GM18526 (cell line): ENCODE measurements around the gene MATCAP1.

Experiments used
- POLR2A ChIP-seq: IDR thresholded peaks from 3 replicates; pipeline ENCODE4 v1.6.1; 2011; ENCODE audit not compliant: insufficient read length; ENCODE audit errors: extremely low read depth

MATCAP1 gene

DNA sequence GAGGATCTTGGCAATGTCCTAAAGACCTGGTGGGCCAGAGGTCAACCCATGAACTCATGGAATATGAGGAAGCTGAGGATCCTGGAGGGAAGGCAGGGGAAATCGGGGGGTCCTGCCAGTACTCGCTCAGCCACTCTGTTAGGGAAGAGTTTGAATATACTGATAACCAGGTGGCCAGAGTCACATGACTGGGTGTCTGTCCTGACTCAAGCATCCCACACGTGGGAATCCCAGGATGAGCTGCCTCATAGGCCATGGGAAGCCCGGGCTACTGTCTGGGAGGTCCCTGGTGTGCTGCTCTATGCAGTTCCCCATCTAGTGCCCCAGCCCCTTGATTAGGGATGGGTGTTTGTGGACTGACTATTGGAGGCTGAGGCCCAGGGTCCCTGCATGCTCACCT is 4.6 kb upstream of the MATCAP1 start:
- no peak for TF ChIP-seq POLR2A

DNA sequence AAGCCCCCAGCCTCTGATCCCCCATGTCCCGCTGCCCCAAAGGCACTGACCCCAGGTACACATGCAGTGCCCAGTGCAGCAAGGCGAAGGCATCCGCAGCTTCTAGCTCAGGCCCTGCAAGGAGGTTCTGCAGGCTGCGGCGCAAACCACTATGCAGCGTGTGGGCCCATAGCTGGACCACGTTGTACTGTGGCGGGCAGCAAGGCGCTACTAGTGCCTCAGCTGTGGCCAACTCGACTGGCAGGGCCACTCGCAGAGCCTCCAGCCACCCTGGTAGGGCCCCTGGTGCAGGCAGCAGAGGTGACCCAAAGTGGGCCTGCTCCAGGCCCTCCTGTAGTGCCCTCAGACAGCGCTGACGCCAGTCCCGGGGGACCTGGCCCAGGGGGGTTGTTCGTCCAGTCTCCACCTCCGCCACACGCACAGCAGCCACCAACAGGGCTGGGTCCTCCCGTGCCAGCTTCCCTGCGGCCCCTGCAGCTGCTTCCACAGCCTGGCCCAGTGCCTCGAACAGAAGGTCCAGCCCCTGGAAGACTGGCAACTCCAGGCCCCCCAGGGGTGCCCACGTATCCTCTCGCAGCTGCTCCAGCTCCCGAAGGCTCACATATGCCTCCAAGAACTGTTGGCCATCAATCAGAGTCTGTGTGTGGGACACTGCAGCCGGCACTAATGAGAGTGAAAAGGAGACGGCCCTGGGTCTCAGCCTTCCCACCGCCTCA is 3.6 kb upstream of the MATCAP1 start:
- TF ChIP-seq POLR2A: no peak

DNA sequence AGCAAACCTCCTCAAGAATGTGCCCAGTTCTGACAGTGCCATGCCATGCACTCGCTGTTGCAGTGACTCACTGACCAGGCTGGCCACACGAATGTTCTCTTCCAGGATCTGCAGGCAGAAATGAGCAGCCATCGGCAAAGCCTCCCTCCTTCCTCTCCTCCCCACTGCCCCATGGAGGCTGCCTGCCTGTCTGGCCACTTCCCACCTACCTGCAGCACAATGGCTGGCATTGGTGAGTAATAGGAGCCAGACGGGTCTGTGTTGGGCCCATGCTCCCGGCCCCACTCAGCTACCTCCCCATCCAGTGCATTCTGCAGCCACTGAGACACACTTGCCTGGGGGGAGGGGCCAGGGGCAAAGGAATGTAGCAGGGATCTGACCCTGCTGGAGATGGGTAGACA is 2.8 kb upstream of the MATCAP1 start:
- TF ChIP-seq POLR2A: no peak

DNA sequence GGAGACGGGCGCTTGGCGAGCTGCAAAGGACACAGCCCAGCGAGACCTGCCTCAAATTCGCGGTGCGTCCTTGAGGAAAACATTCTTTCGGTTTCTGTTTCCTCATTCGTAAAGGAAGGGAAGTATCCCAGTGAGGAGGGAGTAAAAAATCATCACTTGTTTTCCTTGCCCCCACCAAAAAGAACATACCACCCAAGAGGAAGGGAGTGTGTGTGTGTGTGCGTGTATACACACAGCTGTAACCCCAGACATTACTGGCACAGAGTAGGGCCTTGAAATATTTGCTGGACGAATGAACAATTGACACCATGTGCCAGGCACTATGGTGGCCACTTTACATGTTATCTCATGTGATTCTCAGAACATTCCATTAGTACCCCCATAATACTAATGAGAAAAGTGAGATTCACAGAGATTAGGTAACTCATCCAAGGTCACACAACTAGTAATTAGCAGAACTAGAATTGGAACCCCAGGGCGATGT is 1.9 kb upstream of the MATCAP1 start:
- TF ChIP-seq POLR2A: no peak

GRCh38 chr16:67184995-67185650 is 1.4 kb upstream of the MATCAP1 start:
- TF ChIP-seq POLR2A: no peak

DNA sequence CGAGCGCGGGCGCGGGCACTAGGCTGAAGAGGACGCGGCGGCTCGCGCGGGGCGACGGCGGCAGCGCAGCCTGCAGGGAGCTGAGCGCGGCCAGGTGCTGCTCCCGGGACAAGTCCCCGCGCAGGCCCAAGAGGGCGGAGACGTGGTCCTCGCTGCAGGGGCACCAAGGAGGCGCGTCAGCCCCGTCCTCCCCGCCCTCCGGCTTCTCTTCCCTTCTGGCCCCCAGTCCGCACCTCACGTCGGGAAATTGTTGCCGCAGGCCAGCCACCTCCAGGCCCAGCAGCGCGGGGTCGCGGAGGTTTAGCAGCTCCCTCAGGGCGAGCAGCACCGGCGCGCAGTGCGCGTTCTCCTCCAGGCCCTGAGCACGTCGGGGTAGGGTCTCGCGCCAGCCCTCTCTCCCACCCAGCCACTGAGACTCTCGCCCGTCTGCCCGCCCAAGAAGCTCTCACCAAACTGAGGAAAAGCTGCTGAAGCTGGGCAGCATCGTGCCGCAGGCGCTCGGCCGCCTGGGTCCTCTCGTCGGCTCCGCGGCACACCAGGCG is 761 bp upstream of the MATCAP1 start:
- no peak for TF ChIP-seq POLR2A

GRCh38 chr16:67183284-67183626 is 508 bp downstream of the MATCAP1 start:
- no peak for TF ChIP-seq POLR2A

DNA sequence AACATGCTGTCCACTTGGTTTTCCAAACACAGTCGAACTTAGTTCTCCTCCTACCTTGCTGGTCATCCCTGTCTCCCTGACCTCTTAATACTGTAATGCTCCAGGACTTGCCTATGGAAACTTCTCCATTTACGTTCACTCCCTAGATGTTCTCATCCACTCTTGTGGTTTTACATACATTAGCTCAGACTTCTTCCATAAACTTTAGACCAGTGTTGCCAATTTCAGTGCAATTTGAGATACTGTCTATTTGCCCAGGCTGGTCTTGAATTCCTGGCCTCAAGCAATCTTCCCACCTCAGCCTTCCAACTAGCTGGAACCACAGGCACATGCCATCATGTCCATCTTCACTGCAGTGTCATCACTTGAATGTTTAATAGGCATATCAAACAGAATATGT is 1.5 kb downstream of the MATCAP1 start:
- TF ChIP-seq POLR2A: no peak

DNA sequence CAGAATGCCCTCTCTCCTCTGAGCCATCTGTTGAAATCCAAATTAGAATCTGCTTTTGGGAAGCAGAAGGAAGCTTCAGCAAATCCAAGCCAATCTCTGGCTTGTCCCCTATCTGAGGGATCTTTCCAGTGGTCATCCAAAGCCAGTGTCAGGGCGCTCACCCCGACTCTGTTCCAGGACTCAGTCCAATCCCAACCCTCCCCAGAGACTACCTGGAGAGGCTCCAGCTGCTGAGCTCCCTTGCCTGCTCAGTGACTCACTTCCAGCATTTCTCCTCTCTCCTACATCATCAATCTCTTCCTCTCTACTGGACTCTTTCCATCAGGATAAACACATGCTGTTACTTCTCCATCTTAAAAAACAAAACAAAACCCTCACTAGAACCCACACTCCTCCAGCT is 2.4 kb downstream of the MATCAP1 start:
- no peak for TF ChIP-seq POLR2A

DNA sequence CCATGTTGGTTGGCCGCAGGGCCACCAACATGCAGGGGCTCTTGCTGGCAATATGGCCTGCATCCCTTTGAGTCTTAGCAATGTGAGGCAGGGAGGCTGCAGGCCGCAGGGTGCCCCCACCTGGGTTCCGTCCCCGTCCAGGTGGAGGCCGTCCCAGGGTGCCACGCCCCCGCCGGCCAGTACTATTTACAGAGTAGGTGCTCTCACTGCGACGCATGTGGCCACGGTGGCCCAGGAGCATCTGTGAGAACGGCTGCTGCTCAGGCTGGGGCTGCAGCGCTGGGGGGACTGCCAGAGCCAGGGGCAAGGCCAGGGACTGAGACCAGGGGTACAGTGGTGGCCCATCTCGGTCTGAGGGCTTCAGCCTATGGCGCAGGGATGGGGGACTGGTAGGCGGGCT is 3.6 kb downstream of the MATCAP1 start:
- TF ChIP-seq POLR2A: no peak

- TF ChIP-seq POLR2A: no peak
Measured at GRCh38 chr16:67179421-67180080, 4.2 kb downstream of the MATCAP1 start.

DNA sequence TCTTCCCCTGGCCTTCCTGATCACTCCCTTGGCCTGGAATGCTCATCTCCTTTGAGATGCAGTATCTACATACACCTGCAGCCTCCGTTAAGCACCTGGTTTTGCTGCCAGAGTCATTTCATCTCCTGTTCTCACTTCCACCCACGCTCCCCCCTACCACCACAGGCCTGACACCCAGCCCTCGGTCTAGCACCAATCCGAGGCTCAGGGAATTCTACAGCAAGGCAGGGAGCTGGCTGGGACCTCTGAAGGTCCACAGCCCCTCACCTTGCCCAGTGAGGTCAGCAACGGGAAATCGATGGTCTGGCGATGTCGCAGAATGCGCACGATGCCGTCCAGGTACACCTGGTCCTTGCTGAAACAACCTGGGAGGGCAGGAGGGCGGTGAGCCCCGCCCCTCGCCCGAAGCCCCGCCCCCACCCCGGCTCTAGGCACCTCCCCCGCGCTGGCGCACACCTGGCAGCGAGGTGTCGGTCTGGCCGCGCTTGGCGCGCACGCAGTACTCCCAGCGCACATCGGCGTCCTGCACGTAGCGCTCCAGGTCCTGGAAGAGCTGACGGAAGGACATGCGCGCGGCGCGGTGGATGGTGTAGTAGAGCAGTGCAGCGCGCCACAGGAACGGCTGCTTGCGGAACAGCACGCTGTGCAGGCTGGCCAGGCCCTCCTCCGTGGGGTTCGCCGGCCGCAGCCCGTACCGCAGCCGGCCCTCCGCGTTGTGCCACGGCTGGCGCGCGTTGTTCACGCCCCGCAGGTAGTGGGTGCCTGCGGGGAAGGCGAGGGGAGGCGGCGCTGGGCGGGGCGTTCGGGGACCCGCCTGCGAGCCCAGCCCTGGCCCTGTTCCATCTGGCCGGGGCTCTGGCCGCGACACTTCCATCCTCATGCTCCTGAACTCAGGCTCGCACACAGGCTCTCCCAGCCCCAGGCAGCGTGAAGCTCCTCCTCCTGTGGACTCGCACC is 5.7 kb downstream of the MATCAP1 start:
- TF ChIP-seq POLR2A: no peak

DNA sequence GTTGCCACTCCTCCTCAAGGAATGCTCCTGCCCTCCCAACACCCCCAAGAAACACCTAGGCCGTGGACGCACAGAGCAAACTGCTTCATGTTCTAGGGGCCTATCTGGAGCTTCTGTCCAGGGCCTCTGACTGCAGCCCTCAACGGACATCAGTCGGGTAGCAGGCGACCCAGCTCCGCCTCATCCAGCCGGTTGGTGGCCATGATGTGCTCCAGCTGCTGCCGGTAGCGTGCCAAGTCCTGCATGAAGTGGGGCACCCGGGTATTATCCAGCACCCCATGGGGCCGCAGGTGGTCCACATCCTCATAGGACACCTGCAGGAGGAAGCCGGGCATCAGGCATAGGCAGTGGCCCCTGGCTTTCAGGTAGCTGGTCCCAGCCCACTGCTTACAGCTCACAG is 7.1 kb downstream of the MATCAP1 start:
- TF ChIP-seq POLR2A: no peak

DNA sequence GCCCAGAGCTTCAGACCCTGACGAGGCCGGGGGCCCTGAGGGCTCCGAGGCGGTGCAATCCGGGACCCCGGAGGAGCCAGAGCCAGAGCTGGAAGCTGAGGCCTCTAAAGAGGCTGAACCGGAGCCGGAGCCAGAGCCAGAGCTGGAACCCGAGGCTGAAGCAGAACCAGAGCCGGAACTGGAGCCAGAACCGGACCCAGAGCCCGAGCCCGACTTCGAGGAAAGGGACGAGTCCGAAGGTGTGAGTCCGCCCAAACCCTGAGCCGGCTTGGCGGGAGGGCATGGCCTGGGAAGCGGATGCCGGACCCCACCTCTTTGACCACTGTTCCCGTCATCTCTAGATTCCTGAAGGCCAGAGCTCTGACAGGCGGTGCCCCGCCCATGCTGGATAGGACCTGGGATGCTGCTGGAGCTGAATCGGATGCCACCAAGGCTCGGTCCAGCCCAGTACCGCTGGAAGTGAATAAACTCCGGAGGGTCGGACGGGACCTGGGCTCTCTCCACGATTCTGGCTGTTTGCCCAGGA is 9.0 kb downstream of the MATCAP1 start:
- no peak for TF ChIP-seq POLR2A

DNA sequence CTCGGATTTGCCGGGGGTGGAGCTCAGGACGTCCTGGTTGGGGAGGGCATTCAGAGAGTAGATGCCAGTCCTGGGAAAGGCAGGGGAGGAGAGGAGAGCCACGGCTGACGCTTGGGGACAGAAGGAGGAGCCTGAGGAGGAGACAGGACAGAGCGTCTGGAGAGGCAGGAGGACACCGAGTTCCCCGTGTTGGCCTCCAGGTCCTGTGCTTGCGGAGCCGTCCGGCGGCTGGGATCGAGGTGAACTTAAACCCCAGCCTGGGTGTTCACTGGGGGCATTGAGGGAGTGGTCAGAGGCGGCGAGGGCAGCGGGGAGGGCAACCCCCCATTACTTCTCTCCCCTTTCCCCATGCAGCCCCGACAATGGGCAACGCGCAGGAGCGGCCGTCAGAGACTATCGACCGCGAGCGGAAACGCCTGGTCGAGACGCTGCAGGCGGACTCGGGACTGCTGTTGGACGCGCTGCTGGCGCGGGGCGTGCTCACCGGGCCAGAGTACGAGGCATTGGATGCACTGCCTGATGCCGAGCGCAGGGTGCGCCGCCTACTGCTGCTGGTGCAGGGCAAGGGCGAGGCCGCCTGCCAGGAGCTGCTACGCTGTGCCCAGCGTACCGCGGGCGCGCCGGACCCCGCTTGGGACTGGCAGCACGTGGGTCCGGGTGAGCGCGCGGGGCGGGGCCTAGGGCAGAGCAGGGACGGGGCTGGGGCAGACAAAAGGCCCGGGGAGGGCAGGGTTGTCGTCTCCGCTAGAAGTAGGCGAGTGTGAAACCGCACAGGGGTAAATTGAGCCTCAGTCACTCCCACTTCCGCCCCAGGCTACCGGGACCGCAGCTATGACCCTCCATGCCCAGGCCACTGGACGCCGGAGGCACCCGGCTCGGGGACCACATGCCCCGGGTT is 9.7 kb downstream of the MATCAP1 start:
- TF ChIP-seq POLR2A: no peak
